ENCODE data around the gene FAF2. TPM values are rescaled to one million over a fixed set of nuclear protein-coding genes. Genes with fewer than 3 reads are reported as not detected.
"Not testable (repeated sequence)": the region's sequence is repeated elsewhere in the genome, so short reads cannot be mapped to it uniquely, and the experiment has no call there.

Gene FAF2
- total RNA-seq, 1 experiment from 2014 or later = 32.1 TPM

DNA sequence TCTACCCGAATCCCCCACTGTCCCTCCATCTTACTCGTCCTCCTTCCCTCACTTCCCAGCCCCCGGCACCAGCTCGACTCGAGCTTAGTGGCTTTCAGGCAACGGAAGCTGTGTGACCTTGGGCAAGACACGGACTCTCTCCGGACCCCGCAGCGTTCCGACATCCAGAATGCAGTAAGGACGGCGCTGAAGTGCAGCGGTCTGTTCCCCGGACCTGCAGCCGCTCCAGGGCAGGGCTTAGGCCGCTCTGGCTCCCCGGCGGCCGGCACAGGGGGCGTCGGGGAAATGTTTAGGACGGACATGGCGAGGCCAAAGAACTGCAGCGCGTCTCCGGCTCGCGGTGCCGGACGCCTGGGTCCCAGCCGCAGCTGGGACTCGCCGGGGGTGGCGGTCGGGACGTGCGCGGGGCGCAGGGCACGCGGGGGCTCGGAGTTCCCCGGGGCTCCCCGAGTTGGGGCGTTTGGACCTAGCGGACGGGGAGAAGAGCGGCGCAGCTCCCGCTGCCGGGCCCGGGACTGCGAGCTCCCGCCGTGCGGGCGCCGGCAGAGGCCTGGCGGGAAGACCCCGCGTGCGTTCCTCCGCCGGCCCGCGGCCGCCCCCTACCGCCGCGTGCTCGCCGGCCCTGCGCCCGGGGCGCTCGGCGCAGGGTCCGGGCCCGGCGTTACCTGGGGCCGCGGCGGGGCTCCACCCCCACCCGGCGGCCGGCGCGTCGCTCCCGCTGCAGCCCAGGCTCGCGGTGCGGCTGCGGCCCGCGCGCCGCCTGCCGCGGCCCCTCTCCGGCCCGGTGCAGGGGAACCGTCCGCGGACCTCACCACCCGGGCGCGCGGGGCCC is 94.6 kb downstream of the FAF2 start:
- no peak for DNase-seq (ENCODE audit: low read depth)

DNA sequence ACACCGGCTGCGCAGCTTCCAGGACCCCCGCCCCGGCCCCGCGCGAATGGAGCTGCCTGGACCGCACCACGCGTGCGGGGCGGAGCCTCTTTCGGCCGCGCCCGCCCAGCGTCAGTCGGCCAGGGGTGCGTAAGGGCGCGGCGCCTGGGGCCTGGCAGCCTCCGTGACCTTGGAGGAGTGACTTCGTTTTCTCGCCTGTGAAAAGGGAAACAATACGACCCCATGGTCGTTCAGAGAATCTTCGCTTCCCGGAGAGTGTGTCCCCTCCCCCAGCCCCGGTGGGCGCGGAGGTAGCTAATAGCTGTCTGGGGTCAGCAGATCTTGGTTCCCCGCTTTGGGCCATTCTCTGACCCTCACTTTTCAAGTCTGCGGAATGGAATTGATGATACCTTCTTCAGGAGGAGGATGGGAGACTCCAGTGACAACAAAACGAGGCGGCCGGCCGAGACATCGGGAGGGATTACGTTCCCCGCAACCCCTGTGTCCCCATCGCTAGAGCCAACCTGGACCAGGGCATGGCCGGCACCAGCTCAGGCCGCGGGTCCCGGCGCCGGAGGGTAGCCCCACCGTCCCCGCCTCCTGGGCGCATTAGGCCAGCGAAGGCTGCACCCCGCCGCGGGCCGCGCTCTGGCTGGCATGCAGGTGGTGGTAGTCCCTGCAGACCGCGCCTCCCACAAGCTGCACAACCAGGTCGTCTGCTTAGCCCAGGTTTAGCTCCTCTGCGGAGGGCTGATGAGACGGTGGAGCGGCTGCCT is 95.4 kb downstream of the FAF2 start:
- DNase-seq (ENCODE audit: low read depth) = peak; percentile 42

DNA sequence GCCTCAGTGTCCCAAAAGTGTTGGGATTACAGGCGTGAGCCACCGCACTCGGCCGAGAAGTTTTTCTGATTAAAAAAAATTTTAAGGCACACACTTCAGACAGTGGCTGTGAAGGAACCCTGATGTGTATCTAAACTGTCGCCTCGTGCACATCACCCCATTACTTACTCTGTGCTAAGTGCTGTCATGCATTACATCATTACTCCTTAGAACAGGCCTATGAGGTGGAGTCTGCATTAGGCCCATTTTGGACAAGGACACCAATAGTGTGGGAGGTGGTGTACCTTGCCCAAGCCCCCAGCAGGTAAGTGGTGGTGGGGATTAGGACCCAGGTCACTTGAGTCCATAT is 97.2 kb downstream of the FAF2 start:
- no peak for DNase-seq (ENCODE audit: low read depth)

- DNase-seq (ENCODE audit: low read depth) = no peak
Observed at GRCh38 chr5:176545737-176546509, 97.7 kb downstream of the FAF2 start.

DNA sequence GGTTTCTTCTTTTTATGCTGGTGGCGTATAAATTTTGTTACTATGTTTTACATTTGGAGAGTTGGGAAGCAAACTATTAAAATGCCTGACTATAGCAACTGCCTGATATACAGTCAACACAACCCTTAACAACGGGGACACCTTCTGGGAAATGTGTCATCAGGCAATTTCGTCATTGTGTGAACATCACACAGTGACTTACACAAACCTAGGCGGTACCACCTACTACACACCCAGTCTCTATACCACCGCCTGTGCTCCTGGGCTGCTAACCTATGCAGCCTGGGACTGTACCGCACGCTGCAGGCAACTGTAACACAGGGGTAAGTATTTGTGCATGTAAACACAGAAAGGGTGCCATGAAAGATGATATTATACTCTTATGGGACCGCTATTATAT is 99.6 kb downstream of the FAF2 start:
- DNase-seq (ENCODE audit: low read depth) = no peak

DNA sequence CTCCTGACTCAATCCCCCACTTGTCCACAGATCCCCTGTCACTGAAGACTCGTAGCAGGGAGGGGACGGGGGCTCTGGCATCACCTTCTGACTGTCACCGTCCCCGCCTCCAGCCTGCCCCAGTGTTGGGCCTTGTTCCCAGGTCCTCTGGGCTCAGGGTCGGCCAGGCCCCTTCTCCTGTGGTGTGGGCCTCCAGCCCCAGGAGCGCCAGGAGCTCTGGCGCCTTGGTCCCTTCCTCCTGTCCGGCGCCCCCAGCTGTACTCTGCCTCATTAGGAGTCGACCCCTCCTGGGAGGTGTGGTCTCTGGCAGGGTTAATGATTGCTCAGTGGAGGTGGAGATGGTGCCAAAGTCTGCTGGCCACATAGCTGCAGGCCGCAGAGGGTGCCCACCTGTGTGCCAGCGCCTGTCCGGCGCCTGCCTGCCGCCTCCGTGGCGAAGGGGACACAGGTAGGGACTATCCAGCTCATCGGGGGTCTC is 100.8 kb downstream of the FAF2 start, which contains the start of gene CDHR2:
TSS of gene CDHR2 (plus strand) at position 376 of the 478 bp plus-strand sequence. CDS start 16,011 bp downstream, outside the sequence.
- no peak for DNase-seq (ENCODE audit: low read depth)

GRCh38 chr5:176549871-176550270 is 101.7 kb downstream of the FAF2 start:
- no peak for DNase-seq (ENCODE audit: low read depth)

DNA sequence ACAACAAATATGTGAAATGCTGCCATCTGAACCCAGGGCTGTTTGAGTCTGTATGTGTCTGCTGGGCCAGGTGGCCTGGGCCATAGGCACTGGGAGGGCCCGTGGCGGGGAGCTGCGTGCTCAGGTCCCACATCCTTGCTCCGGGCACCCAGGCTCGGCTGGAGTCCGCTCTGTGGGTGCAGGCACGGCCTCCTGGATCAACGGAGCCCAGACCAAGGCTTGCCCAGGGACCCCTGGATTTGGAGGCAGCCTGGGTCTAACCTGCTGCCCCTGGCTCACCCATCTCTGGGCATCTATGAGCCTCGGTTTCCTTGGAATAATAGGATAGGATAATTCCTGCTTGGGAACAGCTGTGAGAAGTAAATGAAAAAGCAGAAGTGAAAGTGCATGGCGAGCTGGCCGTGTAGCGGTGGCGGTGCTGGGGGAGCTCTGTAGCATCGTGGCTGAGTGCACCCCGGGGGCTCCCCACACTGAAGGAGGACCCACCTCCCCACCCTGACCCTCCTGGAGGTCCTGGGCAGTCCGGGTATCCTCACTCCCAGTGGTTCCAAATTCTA is 102.2 kb downstream of the FAF2 start:
- DNase-seq (ENCODE audit: low read depth) = no peak

GRCh38 chr5:176550937-176551336 is 102.8 kb downstream of the FAF2 start:
- not testable (repeated sequence) for DNase-seq (ENCODE audit: low read depth)

- no peak for DNase-seq (ENCODE audit: low read depth)
Observed at GRCh38 chr5:176552332-176552869, 104.2 kb downstream of the FAF2 start.

DNA sequence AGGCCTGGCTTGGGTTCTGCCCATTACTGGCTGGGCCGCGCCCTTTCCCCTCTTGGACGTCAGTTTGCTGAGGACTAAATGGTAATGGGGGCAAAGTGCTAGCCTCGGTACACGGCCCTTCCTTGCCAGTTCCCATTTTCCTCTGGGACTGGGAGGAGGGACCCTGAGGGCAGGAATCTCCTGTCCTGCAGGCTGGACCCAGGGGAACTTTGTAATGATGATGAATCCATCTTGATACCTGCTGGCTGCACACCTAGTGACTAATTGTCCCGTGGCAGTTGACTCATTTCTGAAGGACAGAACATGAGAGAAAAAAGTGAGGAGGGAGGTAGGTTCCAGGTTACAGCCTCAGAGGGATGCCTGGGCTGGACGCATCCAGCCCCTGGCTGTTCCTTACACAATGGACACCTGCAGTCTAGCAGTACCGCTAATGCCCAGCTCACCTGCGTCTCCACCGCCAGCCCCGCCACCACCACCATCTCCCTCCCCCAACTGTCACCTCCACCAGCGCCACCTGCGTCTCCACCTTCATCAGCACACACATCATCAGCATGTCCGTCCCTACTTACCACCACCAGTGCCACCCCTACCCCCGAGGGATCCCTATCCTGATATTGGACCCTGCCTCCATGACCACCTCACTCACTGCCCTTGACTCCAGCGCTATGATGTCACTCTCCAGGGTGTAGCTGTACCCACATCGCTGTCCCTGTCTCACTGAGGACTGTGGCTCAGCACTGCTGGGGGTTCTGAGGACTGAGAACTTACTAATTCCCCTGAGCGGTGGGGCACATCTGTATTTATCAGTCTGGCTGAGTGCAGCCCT is 105.3 kb downstream of the FAF2 start:
- DNase-seq (ENCODE audit: low read depth) = no peak

DNA sequence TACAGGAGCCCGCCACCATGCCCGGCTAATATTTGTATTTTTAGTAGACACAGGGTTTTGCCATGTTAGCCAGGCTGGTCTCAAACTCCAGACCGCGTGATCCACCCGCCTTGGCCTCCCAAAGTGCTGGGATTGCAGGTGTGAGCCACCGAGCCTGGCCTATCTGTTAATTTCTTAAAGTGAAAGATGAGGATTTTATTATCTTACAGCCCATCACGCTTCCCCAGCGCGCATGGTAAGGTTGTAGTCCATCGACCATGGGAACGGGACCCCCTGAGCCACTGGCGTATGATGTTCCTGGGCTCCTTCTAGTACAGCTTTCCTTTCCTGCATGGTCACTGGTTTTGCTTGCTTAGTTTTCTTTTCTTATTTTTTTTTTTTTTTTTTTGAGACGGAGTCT is 109.7 kb downstream of the FAF2 start:
- no peak for DNase-seq (ENCODE audit: low read depth)

Other genes with a start within 250 kb of the FAF2 start
- gene SIMC1, start 210.0 kb upstream of the FAF2 start, total RNA-seq (2014; rRNA removed; shearing (Covaris generic)) = 5.2 and 6.4 TPM in 2 replicates
- gene KIAA1191, start 86.6 kb upstream of the FAF2 start, total RNA-seq (2014; rRNA removed; shearing (Covaris generic)) = 61.0 and 64.9 TPM in 2 replicates
- 1.3 and 1.4 TPM in 2 replicates for gene ARL10, start 82.9 kb upstream of the FAF2 start, total RNA-seq (2014; rRNA removed; shearing (Covaris generic))
- 27.8 and 28.1 TPM in 2 replicates for gene NOP16, start 59.8 kb upstream of the FAF2 start, total RNA-seq (2014; rRNA removed; shearing (Covaris generic))
- gene HIGD2A, start 59.6 kb upstream of the FAF2 start, total RNA-seq (2014; rRNA removed; shearing (Covaris generic)) = 78.5 and 108 TPM in 2 replicates
- gene CLTB, start 31.8 kb upstream of the FAF2 start, total RNA-seq (2014; rRNA removed; shearing (Covaris generic)) = 70.2 and 92.2 TPM in 2 replicates
- gene RNF44, start 89.0 kb downstream of the FAF2 start, total RNA-seq (2014; rRNA removed; shearing (Covaris generic)) = 1.6 and 2.5 TPM in 2 replicates
- not detected in 2 replicates for gene CDHR2, start 101.0 kb downstream of the FAF2 start, total RNA-seq (2014; rRNA removed; shearing (Covaris generic))
- gene GPRIN1, start 161.8 kb downstream of the FAF2 start, total RNA-seq (2014; rRNA removed; shearing (Covaris generic)) = 4.9 and 6.2 TPM in 2 replicates
- 1.3 TPM in 1 of 2 replicates, not detected in the other for gene SNCB, start 182.1 kb downstream of the FAF2 start, total RNA-seq (2014; rRNA removed; shearing (Covaris generic))
- not detected in 2 replicates for gene EIF4E1B, start 182.3 kb downstream of the FAF2 start, total RNA-seq (2014; rRNA removed; shearing (Covaris generic))
- gene TSPAN17, start 199.1 kb downstream of the FAF2 start, total RNA-seq (2014; rRNA removed; shearing (Covaris generic)) = 18.5 and 23.7 TPM in 2 replicates

All from RPMI7951 (cell line).